GM21381 (cell line): ENCODE results near the gene IFT20.
"Not testable (repeated sequence)": the region's sequence is repeated elsewhere in the genome, so short reads cannot be mapped to it uniquely, and the experiment has no call there.

Source experiments
- ATAC-seq: cut with Tn5 transposase; IDR thresholded peaks from one replicate; pipeline ENCODE4 v1.9.1; 2021; ENCODE audit warnings: mild to moderate bottlenecking, moderate library complexity; ENCODE audit not compliant: unreplicated experiment

The IFT20 gene

GRCh38 chr17:28364665-28365363 lies 29.5 kb upstream of the IFT20 start, which contains the start of gene SEBOX:
Gene SEBOX (minus strand): TSS chr17:28365199. CDS start chr17:28365151, 48 bp downstream.
- ATAC-seq = no peak

DNA sequence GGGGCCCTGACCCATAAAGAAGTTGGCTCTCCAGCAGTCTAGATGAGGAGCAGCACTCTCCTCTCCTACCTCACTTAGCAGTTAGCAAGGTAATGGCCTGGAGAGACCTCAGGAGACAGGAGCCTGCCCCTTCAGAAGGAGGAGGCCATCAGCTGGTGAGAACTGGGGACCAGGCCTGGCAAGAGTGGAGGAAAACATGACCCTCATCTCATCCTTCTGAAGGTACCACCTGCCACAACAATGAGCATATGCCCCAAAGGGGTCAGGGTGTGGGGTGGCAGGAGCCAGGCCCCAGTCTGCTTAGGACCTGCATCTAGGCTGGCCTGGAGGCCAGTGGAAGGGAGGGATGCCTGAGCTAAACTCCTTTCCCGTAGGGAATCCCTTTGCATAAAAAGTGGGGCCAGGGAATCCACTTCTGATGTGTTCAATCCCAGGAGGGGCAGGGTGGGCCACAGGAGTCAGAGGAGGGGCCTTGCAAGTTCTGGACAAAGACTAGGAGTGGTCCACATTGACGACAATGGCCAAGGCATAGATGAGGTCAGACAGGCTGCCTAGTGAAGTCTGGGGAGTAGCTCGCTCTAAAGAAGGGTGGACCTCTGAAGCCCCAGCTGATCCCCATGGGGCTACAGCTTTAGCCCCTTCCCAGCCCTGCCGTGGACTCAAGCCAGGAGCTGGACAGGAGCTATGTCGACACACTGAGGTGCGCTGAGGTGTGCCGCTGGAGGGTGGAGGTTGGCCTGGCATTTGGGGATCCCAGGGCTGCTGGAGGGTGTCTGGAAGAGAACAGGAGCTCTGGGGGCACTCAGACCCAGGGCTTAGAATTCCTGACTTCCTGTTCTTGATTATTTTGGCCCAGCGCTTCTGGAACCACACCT lies 28.7 kb upstream of the IFT20 start:
- no peak for ATAC-seq

GRCh38 chr17:28363186-28363585 lies 27.9 kb upstream of the IFT20 start:
- ATAC-seq = no peak

DNA sequence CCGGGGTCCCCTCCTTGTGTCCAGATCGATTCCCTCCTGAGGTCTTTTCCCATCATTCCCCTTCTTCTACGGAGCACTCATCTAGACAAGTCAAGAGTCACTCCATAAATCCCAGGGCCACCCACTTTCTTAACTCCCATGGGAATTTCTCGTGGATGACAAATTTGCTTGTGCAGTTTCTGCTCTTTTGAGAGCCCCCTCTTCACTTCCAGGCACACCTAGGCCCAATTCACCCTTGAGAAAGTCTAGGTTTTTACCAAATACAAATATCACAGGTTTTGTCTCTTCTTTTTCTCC lies 22.6 kb upstream of the IFT20 start:
- ATAC-seq = no peak

GRCh38 chr17:28357061-28357900 lies 22.0 kb upstream of the IFT20 start, which contains the start of gene POLDIP2:
Gene POLDIP2 (minus strand): TSS chr17:28357527. CDS start chr17:28357448, 79 bp downstream.
- ATAC-seq = peak; percentile 97

DNA sequence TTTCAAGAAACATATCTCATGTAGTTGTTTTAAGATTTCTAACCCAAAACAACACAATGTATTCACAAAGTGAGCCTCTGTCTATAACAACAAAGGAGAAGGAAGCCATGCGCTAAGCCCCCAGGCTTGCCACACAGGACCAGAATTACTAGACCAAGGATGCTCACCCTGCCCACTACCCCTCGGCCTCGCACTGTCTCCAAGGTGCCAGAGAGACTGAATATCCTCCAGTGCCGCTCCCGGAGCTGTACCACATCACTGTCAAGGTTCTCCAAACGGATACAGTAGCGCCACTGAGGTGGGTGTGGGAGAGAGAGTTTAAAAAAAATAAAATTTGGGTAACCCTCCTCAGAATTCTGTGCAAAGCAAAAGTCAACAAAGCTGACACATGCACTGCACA lies 15.0 kb upstream of the IFT20 start:
- no peak for ATAC-seq

GRCh38 chr17:28348979-28349378 lies 13.7 kb upstream of the IFT20 start:
- no peak for ATAC-seq

DNA sequence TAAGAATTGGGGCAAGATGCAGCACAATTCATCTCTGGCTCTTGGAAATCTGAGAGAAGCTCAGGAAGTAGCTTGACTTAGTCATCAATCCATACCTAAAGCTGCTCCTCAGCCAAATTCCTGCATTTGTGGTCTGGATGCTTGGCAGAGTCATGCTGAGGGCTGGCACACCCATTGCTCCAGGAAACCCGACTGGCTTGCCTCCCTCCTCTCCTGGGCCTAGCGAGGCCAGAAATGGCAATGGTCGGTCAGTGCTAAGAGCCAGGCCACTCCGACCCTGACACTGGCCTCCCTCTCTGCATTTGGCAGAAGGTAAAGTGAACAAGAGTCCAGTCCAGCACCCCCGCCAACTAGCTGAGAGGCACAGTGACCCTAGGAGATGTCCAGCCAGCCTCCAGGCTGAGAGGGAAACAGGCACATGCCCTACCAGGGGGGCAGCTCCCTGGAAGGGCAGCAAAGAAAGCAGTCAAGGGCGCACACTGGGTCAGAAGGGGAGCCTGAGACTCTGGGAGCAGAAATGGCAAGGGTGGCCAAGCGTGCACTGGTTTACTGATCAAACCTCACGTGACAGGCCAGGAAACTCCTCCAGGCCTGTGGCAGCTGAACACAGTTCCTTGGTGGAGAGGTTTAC lies 12.1 kb upstream of the IFT20 start:
- no peak for ATAC-seq

DNA sequence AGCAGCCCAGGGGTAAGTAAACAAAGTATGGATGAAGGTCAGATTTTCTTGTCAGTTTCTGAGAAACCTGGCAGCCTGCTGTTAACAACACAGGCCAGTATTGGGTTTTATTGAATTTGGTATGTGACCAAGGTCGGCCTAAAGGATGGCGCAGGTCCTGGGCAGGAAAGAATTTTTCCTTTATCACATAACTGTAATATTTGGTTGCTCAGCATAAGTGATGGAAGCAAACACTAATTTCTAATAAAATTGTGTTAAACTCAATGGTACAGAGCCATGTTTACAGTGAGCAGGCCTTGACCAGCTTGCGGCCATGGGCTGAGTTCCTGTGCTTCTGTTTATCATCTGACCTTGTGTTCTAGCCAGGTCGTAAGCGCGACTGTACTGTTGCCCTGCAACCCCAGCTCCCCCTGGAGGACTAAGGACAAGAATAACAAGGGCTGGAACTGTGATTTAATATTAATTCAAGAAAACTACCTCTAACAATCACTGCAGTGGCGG lies 11.5 kb upstream of the IFT20 start:
- ATAC-seq = no peak

DNA sequence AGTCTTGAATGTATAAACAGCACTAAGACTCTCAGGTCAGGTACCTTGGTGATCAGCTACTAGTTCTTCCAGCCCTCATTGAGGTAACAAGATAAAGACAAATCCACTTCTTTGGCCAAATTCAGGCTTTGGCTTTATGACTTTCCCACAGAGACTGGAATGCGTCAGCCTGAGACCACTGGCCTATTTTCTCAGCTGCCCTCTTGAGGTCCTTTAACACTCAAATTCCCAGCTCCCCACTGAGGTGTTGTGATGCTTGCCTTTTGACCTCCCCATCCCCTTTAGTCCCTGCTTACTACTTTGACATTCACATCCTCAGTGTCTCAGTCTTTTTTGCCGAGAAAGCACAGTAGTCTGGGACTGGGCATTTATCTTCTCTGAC lies 10.9 kb upstream of the IFT20 start:
- ATAC-seq = no peak

DNA sequence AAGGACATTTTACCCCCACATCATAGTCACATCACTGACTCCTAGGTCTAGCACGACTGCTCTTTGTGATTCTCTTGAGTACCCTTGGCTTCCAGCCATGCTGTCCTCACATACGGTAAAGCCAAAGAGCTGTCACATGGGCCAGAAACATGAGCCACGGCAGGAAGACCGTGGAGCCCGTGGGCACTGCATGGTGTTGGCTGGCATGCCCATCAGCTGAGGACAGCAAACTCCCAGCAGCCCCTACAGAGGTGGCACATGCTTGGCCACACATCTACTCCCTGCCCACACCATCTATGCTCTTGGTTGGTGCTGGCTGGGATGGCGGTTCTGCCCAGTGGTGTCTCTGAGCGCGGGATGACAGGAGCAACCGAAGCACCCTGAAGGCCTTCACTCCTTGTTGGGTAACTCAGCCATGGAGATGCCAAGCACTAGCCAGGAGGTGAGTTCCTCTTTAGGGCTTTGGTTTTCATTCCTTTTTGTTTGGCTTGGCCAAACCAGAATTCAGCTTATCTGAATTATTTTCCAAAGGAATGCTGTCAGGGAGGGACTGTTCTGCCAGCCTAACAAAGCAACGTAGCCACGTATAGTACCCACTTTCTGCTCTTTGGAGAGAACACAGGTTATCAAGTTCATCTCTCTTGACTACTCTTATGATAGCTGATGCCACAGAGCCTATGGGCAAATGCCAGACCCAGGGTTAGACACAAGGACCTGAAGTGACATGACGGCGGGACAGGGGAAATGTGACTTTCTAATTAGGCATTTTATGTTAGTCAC lies 10.3 kb upstream of the IFT20 start:
- no peak for ATAC-seq

- ATAC-seq = no peak
These were observed 9.2 kb upstream of the IFT20 start for GRCh38 chr17:28344435-28344901.

- ATAC-seq = no peak
These were observed 8.7 kb upstream of the IFT20 start for GRCh38 chr17:28344011-28344410.

- no peak for ATAC-seq
These were observed 8.2 kb upstream of the IFT20 start for GRCh38 chr17:28343491-28343932.

DNA sequence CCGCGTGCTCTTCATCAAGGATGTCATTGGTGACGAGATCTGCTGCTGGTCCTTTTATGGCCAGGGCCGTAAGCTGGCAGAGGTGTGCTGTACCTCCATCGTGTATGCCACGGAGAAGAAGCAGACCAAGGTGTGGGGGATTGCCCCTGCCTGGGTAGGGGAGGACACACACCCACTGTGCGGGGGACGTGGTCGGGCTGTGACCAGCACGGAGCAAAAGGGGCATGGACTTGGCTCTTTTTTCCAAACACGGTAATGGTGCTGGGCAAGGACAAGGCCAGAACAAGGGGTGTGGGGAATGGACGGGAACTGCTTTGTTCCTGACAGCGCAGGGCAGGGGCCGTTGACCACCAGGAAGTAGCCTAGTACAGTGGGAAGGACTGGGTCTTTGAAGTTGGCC lies 7.0 kb upstream of the IFT20 start:
- no peak for ATAC-seq

DNA sequence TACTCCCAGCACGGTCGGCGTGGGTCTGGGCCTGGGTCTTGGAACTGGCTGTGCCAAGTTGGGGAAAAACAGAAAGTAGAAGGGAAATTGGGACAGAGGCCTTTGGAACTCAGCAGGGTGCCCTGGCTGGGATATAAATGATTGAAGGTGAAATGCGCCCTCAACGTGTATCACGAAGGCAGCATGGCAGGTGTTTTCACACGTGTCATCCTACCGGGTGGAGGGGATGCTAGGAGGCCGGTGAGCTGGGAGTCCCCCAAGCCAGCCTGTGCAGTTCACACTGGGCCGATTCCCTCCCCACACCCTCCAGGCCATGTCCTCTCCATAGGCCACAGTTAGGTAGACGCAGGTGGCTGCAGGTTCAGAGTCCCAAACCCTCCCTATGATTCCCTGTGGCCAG lies 6.2 kb upstream of the IFT20 start:
- no peak for ATAC-seq

DNA sequence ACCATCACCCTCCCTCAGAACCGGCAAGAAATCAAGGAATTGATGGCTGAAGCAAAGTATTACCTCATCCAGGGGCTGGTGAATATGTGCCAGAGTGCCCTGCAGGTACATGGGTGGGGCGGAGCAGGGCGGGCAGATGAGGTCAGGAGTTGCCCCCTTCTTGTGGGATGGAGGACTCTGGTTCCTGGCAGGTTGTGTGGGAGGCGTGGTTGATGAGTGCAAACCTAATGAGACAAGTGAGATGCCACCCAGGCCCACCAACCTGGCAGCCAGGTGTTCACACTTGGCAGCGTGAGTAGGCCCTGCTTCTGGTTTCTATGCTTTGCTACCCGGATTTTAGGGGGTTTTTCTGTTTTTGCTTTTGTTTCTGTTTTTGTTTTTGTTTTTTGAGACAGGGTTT lies 5.1 kb upstream of the IFT20 start:
- no peak for ATAC-seq

DNA sequence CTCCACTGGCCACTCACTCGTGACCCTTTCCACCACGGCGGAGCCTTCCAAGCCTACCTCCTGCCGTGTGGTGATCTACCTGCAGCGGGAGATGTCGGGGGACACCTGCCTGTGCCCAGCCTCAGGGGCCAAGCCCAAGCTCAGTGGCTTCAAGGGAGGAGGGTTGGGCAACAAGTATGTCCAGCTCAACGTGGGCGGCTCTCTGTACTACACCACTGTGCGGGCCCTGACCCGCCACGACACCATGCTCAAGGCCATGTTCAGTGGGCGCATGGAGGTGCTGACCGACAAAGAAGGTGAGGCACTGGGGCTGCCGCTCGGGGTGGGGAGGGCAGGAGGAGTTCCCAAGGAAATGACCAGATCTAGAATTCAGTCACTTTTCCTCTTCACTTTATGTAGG lies 4.2 kb upstream of the IFT20 start:
- no peak for ATAC-seq

GRCh38 chr17:28338769-28339212 lies 3.5 kb upstream of the IFT20 start:
- ATAC-seq = not testable (repeated sequence)
